H1 (cell line): ENCODE results near the gene DACT3. TPM values are rescaled to one million over a fixed set of nuclear protein-coding genes. Genes with fewer than 3 reads are reported as not detected.
A peak's percentile ranks its signal among the peaks of the same experiment; 100 is the strongest.

ENCODE experiments used
- BACH1 ChIP-seq: IDR thresholded peaks from 2 replicates; pipeline ENCODE4 v1.6.1; 2012; ENCODE audit warnings: low read length, improper control_type of control experiment
- BRCA1 ChIP-seq: IDR thresholded peaks from 2 replicates; pipeline ENCODE4 v1.6.1; 2012; ENCODE audit warnings: low read depth, low read length, improper control_type of control experiment
- CHD2 ChIP-seq: IDR thresholded peaks from 2 replicates; pipeline ENCODE4 v1.6.1; 2012; ENCODE audit warnings: low read length, improper control_type of control experiment
- CREB1 ChIP-seq: IDR thresholded peaks from 2 replicates; pipeline ENCODE4 v1.6.1; 2012; ENCODE audit warnings: inconsistent platforms
- CTCF ChIP-seq, 3 experiments: IDR thresholded peaks; 1 replicate in 2 of 3; 2 replicates in 1 of 3; pipeline versions ENCODE4 v1.5.1 to v1.6.1; 2011; ENCODE audit warnings: low read length in 3 of 3, mild to moderate bottlenecking in 3 of 3, inconsistent platforms in 2 of 3, low read depth in 1 of 3, moderate library complexity in 1 of 3; ENCODE audit not compliant: insufficient read depth in 1 of 3; ENCODE audit errors: control extremely low read depth in 1 of 3
- FOSL1 ChIP-seq: IDR thresholded peaks from 2 replicates; pipeline ENCODE4 v1.6.1; 2011; ENCODE audit warnings: mild to moderate bottlenecking, low read depth, low read length, moderate library complexity; ENCODE audit not compliant: insufficient read depth
- GABPA ChIP-seq: IDR thresholded peaks from 2 replicates; pipeline ENCODE4 v1.6.1; 2011; ENCODE audit warnings: mild to moderate bottlenecking, low read length, moderate library complexity, borderline replicate concordance; ENCODE audit not compliant: insufficient read depth
- HDAC6 ChIP-seq: IDR thresholded peaks from one replicate; pipeline ENCODE4 v1.7.1; 2012; ENCODE audit warnings: low read depth, mild to moderate bottlenecking, inconsistent platforms, low read length, moderate library complexity
- JUN ChIP-seq: IDR thresholded peaks from 2 replicates; pipeline ENCODE4 v1.6.1; 2011; ENCODE audit warnings: low read depth, mild to moderate bottlenecking, improper control_type of control experiment, low read length
- KDM1A ChIP-seq: fragments of 200-600, 300-600 bp; sonication (generic); IDR thresholded peaks from 2 replicates; pipeline ENCODE4 v1.7.1; 2016; ENCODE audit warnings: mild to moderate bottlenecking, low read length, borderline replicate concordance
- NRF1 ChIP-seq: IDR thresholded peaks from 2 replicates; pipeline ENCODE4 v1.6.1; 2011; ENCODE audit warnings: mild to moderate bottlenecking, low read depth, low read length, improper control_type of control experiment
- RFX5 ChIP-seq: IDR thresholded peaks from 2 replicates; pipeline ENCODE4 v1.6.1; 2011; ENCODE audit warnings: low read depth, low read length, improper control_type of control experiment, borderline replicate concordance
- SAP30 ChIP-seq: fragments of 300-600 bp; sonication (generic); IDR thresholded peaks from 2 replicates; pipeline ENCODE4 v1.7.1; 2012; ENCODE audit warnings: low read length, moderate library complexity, mild to moderate bottlenecking, inconsistent platforms; ENCODE audit not compliant: insufficient read depth, insufficient replicate concordance
- SP1 ChIP-seq: IDR thresholded peaks from 2 replicates; pipeline ENCODE4 v1.6.1; 2011; ENCODE audit warnings: low read depth, low read length
- SUZ12 ChIP-seq: fragments of 200-600 bp; sonication (generic); IDR thresholded peaks from 2 replicates; pipeline ENCODE4 v1.6.1; 2012; ENCODE audit warnings: mild to moderate bottlenecking, inconsistent platforms, low read length, moderate library complexity, mixed read lengths
- TAF7 ChIP-seq: optimal IDR thresholded peaks from 2 replicates; pipeline ENCODE3; 2011; ENCODE audit warnings: low read depth, mild to moderate bottlenecking, inconsistent platforms, low read length, moderate library complexity, borderline replicate concordance
- TEAD4 ChIP-seq: IDR thresholded peaks from 2 replicates; pipeline ENCODE4 v1.6.1; 2012; ENCODE audit warnings: low read depth, low read length, inconsistent platforms, mixed read lengths
- polyA plus RNA-seq, 7 experiments: library from polyadenylated mRNA; depleted of rRNA in 3 of 7; stranded (reverse) in 5 of 7; unstranded in 2 of 7; fragments of >200 nt in 5 of 7; fragments of 200-250 nt in 2 of 7; gene quantifications; 1 replicate in 5 of 7; 2 replicates in 1 of 7; 4 replicates in 1 of 7; pipeline versions ENCODE4 v1.2.1 to v1.2.3, GENCODE V29; 2011 to 2013; ENCODE audit warnings: missing spikeins in 2 of 7, mixed read lengths in 2 of 7
- total RNA-seq: library from RNA; stranded (reverse); fragmentation: NEBNext Ultra II Directional; extraction: Animal tissue kit (Norgen Biotek cat#: 25700); gene quantifications from 2 replicates; pipeline ENCODE4 v1.2.1, GENCODE V29; 2021

The DACT3 gene
- total and polyA plus RNA-seq, 2 of the 8 experiments (the other 6 are each of a cell fraction or from before 2014, with no cell fraction given), result 1.8 to 2.0 TPM

- TF ChIP-seq HDAC6 (no peak), JUN (no peak), RFX5 (no peak), SUZ12 (no peak), GABPA (no peak), BACH1 (peak; percentile 84), KDM1A (peak; percentile 98), CTCF (IDR thresholded peaks at IDR 0.05; ENCODE audit: control extremely low read depth in 1 of 3, insufficient read depth in 1 of 3, low read depth in 1 of 3, low read length in 3 of 3) (no peak), SAP30 (peak; percentile 57), BRCA1 (no peak), SP1 (peak; percentile 96), CREB1 (peak; percentile 94), TEAD4 (peak; percentile 24; the same call in 1 of the 2 replicates), CHD2 (peak; percentile 96), FOSL1 (no peak), NRF1 (no peak), TAF7 (peak; percentile 31)
These were observed 60.3 kb downstream of the DACT3 start (continued) for GRCh38 chr19:46600384-46601317.
